HG02610 (cell line): ENCODE data around the gene GPR68.
A peak's percentile ranks its signal among the peaks of the same experiment; 100 is the strongest.
"Not testable (repeated sequence)": the region's sequence is repeated elsewhere in the genome, so short reads cannot be mapped to it uniquely, and the experiment has no call there.

ENCODE experiments used
- ATAC-seq: cut with Tn5 transposase; IDR thresholded peaks from one replicate; pipeline ENCODE4 v1.9.1; 2021; ENCODE audit warnings: mild to moderate bottlenecking, moderate library complexity; ENCODE audit not compliant: unreplicated experiment

The GPR68 gene

GRCh38 chr14:91230397-91231035, 14.0 kb downstream of the GPR68 start:
- ATAC-seq = no peak

GRCh38 chr14:91229743-91230200, 14.7 kb downstream of the GPR68 start:
- peak; percentile 54 for ATAC-seq

- ATAC-seq = no peak
Measured at GRCh38 chr14:91229005-91229382, 15.5 kb downstream of the GPR68 start.

GRCh38 chr14:91228112-91229004, 16.1 kb downstream of the GPR68 start:
- peak; percentile 92 for ATAC-seq

DNA sequence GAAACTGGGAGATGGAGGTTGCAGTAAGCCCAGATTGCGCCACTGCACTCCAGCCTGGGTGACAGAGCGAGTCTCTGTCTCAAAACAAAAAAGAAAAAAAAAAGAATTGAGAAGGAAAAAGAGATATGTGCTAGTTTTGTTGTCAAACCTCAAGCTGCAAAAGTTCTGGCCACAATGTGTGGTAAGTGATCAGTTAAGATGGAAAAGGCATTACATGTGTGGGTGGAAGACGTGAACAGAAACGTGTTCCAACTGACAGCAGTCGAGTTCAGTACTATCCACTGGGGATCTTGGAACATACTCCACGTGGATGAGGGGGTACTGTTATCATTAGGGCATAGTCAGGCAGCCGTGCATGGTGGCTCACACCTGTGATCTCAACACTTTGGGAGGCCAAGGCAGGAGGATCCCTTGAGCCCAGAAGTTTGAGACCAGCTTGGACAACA, 17.3 kb downstream of the GPR68 start:
- ATAC-seq = no peak

- not testable (repeated sequence) for ATAC-seq
Measured at GRCh38 chr14:91226360-91226759, 18.1 kb downstream of the GPR68 start.

- ATAC-seq = no peak
Measured at GRCh38 chr14:91225025-91225424, 19.5 kb downstream of the GPR68 start.

DNA sequence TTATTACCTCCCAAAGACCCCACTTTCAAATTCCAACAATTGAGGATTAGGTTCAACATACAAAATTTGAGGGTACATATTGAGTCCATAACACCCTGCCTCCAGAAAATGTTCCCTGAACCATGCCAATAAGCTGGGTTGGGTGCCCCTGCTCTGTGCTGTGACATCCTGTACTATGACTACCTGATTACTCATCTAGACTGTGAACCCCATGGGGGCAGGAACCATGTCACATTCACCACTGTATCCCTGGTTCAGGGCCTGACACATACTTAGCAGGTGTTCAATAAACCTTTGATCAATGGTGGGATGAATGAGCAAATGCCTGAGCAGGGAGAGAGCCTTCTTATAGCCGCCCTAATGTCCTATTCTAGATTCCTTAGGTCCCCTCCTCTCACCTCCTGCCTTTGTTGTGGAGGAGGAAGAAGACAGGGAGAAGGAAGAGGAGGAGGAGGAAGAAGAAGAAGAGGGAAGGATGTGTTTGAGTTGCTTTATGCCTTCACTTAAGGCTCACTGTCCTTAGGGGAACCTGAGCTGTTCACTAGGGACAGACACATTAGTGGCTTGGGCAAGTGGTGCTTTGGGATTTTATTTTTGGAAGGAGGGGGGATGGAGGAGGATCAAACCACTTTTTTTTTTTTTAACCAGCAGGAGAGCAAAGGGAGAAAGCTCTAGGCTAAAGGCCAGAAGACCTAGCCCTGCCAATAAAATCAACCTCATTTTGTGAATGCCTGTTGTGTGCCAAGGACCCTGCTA, 21.3 kb downstream of the GPR68 start:
- no peak for ATAC-seq

GRCh38 chr14:91221270-91221669, 23.2 kb downstream of the GPR68 start:
- ATAC-seq = no peak

GRCh38 chr14:91220581-91221000, 23.9 kb downstream of the GPR68 start:
- ATAC-seq = no peak

DNA sequence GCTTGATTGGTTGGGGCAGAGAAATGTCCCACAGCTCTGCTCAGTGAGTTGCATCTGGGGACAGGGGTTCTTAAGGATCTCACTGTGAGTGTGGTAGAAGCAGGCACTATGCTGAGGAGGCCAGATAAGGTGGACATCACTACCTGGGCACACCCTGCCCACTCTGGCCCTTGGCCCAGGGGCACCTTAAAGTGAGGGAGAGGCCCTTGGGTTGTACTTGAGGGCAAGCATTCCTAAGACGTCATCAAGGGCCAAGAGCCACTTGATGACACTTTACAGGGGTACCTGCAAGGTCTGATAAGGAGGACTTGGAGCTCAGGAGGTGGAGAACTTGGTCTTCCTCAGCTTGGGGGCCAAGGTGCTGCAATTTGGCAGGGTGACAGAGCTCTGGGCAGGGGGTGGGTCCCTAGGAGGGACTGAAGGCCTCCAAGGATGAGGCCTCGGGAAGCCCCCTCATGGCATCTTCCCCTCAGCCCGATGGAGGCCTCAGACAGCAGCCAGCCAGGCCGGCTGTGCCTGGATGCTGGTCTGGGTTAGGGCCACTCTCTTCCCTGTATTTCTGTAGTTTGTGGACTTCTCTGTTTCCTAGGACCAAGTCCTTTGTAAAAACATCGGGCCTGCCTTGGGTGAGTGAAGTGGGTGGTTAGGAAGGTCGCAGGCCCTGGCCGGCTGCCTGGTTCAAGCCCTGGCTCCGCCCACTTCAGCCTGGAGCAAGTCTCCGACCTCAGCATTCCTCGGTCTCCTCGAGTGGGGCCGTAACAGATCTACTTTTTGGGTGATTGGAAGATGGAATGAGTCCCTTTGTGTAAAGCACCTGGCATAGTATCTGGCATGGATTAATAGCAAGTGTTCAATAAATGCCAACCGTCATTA, 24.8 kb downstream of the GPR68 start:
- no peak for ATAC-seq

DNA sequence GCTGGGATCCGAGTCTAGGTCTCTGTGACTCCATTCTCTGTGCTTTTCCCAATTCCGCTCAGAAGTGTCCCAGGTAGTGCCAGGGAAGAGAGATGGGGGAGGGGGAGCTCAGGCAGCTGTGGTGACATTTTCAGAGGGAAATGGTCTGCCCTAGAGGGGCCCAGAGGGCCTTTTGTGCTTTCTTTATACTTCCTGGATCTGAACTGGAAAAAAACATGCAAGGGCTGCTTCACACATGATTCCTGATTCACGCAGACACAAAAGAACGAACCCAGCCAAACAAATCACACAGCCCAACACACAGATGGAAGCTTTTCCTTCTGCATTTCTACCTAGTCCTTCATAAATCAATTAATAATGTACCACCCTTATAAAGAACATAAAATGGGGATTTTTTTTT, 26.5 kb downstream of the GPR68 start:
- no peak for ATAC-seq

- ATAC-seq = no peak
Measured at GRCh38 chr14:91216731-91217226, 27.7 kb downstream of the GPR68 start.

GRCh38 chr14:91215381-91215780, 29.1 kb downstream of the GPR68 start:
- ATAC-seq = no peak

DNA sequence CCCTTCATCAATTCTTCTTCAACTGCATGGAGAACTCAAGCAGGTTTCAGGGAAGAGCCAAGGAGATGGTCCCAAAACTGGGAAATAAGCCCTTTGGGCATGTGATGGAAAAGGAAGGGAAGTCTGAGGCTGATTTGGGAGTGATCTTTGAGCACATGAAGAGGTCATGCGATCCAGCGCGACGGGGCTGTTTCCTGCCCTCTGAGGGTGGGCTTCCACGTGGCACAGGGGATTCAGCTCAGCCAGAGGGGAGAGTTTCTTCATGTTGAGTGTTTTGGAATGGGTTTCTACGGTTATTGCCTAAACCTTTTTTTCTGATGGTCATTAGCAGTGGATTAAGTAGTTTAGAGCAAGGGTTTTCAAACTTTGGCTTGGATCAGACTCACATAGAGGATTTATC, 30.2 kb downstream of the GPR68 start:
- no peak for ATAC-seq

- ATAC-seq = no peak
Measured at GRCh38 chr14:91211017-91211416, 33.5 kb downstream of the GPR68 start.

- ATAC-seq = no peak
Measured at GRCh38 chr14:91207008-91207407, 37.5 kb downstream of the GPR68 start.

- ATAC-seq = no peak
Measured at GRCh38 chr14:91205459-91205858, 39.0 kb downstream of the GPR68 start.

- ATAC-seq = no peak
Measured at GRCh38 chr14:91204657-91205056, 39.8 kb downstream of the GPR68 start.
